Left lobe of liver (tissue), 1 donor: ENCODE results near the gene MCCC1. TPM values are rescaled to one million over a fixed set of nuclear protein-coding genes. Genes with fewer than 3 reads are reported as not detected.

Experiments
- total RNA-seq: library from RNA; stranded (reverse); gene quantifications from one replicate; pipeline ENCODE4 v1.2.1, GENCODE V29; 2021
- donor health status: DM: no; HTN: yes; CAD: no.

The MCCC1 gene
- total RNA-seq, 1 donor from 2014 or later, result 46.1 TPM

Other genes starting within 250 kb of the MCCC1 start
- gene DCUN1D1, start 119.0 kb downstream of the MCCC1 start, total RNA-seq, result 29.9 TPM
- 0.38 TPM for gene LAMP3, start 63.2 kb upstream of the MCCC1 start, total RNA-seq
- gene B3GNT5, start 153.8 kb upstream of the MCCC1 start, total RNA-seq, result 0.70 TPM